GM13977 (cell line): ENCODE measurements around the gene PKP4.

ENCODE experiments used
- DNase-seq: peaks from one replicate; pipeline ENCODE4 v3.0.0; 2012; ENCODE audit warnings: low spot score
- in situ Hi-C: fragments of 300-500 bp; cut with MboI; formaldehyde crosslinking; loops from one replicate; pipeline ENCODE4 v1.12.0; 2022; ENCODE audit warnings: low sequenced_read_pairs, low pct_unique_long_range_greater_than_20kb, mixed read lengths, inconsistent platforms; ENCODE audit not compliant: unreplicated experiment
- TF ChIP-seq, protein P1 (sequence below): IDR thresholded peaks from 2 replicates; pipeline ENCODE4 v1.5.1; 2012; ENCODE audit warnings: mild to moderate bottlenecking, control low read depth; ENCODE audit not compliant: insufficient read depth; ENCODE audit errors: extremely low read depth, missing control alignments

The PKP4 gene

DNA sequence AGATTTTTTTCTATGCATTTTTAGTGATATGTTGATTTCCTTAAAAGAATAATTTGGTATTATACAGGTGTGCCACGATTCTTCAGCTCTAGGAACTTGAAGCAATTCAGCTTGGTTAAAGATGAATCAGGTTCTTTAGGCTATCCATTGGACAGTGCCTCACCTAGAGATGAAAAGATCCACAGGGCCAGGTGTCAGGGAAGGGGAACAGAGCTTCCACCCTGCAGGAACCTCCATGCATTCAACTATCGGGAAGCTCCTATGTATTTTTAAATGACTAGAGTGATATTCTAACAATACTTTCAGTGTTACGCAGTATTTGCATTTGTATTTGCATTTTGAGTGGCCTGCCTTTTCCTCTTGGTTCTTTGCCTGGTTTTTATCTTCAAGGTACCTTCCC, 40.2 kb downstream of the PKP4 start:
- in situ Hi-C loops: no loop called here
- DNase-seq: no peak
- TF ChIP-seq, protein P1, sequence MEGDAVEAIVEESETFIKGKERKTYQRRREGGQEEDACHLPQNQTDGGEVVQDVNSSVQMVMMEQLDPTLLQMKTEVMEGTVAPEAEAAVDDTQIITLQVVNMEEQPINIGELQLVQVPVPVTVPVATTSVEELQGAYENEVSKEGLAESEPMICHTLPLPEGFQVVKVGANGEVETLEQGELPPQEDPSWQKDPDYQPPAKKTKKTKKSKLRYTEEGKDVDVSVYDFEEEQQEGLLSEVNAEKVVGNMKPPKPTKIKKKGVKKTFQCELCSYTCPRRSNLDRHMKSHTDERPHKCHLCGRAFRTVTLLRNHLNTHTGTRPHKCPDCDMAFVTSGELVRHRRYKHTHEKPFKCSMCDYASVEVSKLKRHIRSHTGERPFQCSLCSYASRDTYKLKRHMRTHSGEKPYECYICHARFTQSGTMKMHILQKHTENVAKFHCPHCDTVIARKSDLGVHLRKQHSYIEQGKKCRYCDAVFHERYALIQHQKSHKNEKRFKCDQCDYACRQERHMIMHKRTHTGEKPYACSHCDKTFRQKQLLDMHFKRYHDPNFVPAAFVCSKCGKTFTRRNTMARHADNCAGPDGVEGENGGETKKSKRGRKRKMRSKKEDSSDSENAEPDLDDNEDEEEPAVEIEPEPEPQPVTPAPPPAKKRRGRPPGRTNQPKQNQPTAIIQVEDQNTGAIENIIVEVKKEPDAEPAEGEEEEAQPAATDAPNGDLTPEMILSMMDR: no peak

DNA sequence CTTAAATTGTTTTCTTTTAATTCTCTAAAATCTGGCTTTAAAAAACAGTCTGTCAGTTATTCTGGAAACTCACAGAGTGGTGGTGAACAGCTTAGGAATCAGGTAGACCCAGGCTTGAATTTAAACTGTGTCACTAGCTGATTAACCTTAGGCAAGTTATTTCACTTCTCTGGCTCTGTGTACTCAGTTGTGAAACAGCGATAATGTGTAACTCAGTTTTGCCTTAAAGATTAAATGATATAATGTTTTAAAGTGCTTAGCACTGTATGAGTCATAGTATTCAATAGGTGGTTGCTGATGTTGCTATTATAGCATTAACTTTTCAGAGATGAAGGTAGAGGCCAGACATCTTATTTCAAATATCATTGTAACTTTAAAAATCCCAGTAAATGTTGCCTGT, 40.7 kb downstream of the PKP4 start:
- TF ChIP-seq, protein P1: no peak
- in situ Hi-C loops: no loop called here
- no peak for DNase-seq

DNA sequence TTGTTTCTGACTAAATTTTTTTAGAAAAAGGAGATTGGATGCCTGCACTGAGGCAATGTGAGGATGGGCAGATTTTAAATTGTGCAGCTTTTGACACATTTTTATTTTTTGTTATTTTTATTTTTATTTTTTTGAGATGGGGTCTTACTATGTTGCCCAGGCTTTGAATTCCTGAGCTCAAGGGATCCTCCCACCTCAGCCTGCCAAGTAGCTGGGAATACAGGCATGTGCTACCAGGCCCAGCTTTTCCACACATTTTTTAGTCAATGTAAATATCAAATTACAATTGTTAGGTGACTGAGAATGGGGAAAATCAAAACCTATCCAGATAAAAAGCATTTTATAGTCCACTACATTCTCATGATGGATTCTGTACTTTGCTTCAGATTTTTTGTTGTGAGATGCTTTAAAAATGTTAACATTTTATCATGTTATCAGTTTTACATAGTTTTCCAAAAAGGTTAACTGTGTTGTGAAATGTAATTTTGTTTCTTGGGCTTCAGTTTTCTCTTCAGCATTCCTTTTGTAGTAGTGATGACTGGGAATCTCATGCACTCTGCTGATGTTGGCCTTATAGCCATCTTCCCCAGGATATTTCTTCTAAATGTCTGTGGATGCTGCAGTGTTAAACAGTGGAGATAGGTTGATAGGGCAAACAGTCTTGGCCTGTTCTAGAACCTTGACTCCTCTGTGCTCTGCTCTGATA, 41.4 kb downstream of the PKP4 start:
- no peak for DNase-seq
- in situ Hi-C loops: no loop called here
- TF ChIP-seq, protein P1: no peak

DNA sequence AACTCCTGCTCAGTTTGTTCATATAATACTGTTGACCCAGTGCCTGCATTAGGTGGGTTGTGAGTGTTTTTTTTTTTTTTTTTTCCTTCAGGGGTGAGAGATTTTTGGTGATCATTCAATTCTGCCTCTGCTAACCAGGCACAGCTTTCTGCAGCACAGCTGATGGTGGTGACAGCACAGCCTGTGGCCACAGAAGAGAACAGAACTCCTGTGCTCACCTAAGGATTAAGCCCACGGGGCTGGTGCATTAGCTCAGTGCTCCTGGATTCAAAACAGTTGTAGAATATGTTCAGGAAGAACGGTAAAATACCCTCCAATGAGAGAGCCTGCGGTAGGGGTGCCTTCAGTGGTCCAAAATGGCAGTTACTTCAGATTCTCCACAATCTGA, 42.0 kb downstream of the PKP4 start:
- TF ChIP-seq, protein P1: no peak
- no peak for DNase-seq
- in situ Hi-C loops: no loop called here

DNA sequence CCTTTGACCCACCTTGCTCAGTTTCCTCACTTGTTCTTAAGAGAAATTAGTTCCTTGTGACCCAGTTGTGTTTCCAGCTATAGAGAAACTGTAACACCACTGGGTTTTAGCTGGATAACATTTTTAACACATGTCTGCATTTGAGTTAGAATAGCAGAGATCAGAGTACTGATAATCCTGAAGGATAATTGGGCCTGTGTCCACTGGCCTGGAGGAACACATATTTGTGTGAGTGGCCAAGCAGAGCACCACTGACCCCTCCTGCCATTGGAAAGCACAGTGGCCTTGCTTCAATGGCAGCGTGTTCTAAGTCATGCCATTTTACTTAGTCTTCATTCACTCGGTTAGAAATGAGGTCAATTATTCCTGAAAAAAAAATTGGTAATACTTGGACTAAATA, 42.6 kb downstream of the PKP4 start:
- in situ Hi-C loops: no loop called here
- TF ChIP-seq, protein P1: no peak
- no peak for DNase-seq

DNA sequence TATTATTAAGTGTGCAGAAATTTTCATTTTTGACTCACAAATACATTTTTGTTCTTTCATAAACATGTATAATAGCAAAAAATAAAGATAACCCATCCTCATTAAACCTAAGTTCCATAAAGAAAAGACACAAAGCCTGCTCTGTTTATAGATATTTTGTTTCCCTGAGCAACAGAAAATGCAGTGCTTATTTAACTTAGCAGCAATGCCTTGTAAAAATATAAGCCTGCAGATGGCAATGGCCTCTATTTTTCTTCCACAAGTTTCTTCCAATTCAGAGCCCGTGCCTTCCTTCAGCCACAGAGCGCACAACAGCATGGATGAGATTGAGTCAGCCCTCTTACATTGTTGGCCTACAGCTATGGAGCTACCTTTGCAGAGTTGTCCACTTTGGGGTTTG, 43.6 kb downstream of the PKP4 start:
- in situ Hi-C loops: no loop called here
- TF ChIP-seq, protein P1: no peak
- no peak for DNase-seq
